Cardiac septum (tissue), 1 donor: Measurements from ENCODE around the gene CNTNAP2. TPM values are rescaled to one million over a fixed set of nuclear protein-coding genes. Genes with fewer than 3 reads are reported as not detected.
"Not testable (repeated sequence)": the region's sequence is repeated elsewhere in the genome, so short reads cannot be mapped to it uniquely, and the experiment has no call there.

Experiments used
- DNase-seq: peaks from one replicate; pipeline ENCODE4 v3.0.0-alpha.2; 2020; ENCODE audit warnings: low spot score
- intact Hi-C: fragments of 100-400 bp; cut with DNase I; formaldehyde crosslinking; loops from one replicate; pipeline ENCODE4 v1.14.0; 2022
- total RNA-seq: library from RNA; stranded (reverse); fragmentation: NEBNext Ultra II Directional; extraction: Animal tissue kit (Norgen Biotek cat#: 25700); gene quantifications from one replicate; pipeline ENCODE4 v1.2.1, GENCODE V29; 2021
- donor health status: DM: no; HTN: no; CAD: no.

CNTNAP2 gene
- total RNA-seq, 1 donor from 2014 or later: 0.22 TPM

- no peak for DNase-seq
- intact Hi-C loops: no loop called here
These were observed 1558.1 kb downstream of the CNTNAP2 start for GRCh38 chr7:147674705-147675104.

DNA sequence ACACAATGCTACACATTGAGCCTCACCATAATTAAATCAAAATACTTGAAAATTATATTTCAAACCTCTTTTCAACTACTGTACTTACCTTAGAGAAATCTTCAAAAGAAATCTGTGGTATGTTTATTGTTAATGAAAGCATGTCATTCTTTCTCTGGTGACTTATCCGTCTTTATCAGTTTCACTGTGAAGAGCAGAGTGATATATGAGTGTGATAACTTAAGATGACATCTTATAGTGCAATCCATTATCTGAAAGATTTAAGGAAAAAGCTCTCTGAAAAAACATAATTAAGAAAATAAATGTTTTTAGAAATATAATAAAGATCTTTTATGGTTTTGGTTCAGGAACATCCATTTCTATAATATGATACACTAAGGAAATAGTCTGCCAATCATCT is 1562.3 kb downstream of the CNTNAP2 start:
- intact Hi-C loops: no loop called here
- DNase-seq: no peak

DNA sequence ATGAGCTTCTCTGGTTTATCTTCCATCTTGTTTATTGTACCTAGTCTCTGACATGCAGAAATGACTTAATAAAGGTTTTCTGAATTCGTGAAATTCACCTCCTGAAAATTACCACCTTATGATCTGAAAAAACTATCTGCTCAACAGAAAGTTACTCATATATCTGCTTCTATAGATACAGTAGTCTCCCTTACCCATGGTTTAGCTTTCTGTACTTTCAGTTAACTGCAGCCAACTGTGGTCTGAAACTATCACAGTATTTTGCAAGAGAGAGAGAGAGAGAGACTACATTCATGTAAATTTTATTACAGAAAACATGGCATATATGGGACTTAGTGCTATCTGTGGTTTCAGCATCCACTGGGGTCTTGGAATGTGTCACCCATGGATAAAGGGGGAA is 1564.9 kb downstream of the CNTNAP2 start:
- intact Hi-C loops: no loop called here
- DNase-seq: no peak

- DNase-seq: no peak
- intact Hi-C loops: no loop called here
These were observed 1584.1 kb downstream of the CNTNAP2 start for GRCh38 chr7:147700702-147701101.

- intact Hi-C loops: no loop called here
- no peak for DNase-seq
These were observed 1591.3 kb downstream of the CNTNAP2 start for GRCh38 chr7:147707926-147708325.

DNA sequence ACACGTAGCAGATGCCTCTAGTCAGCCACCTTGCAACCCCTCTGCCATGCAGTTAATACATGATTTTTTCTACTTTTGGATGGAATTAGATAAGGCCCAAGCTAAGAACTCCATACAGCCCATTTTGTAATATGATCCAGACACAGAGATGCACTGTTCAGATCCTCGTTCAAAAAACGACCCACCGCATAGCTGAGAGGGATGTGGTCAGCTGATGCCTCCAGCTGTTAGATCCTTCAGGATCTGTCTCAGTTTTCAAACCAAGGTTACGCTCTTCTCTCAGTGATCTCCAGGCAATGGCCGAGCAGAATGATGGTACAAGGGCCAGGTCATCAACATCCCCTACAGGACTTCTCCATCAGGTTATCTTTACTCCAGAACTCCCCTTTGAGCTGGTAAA is 1592.3 kb downstream of the CNTNAP2 start:
- DNase-seq: no peak
- intact Hi-C loops: no loop called here

DNA sequence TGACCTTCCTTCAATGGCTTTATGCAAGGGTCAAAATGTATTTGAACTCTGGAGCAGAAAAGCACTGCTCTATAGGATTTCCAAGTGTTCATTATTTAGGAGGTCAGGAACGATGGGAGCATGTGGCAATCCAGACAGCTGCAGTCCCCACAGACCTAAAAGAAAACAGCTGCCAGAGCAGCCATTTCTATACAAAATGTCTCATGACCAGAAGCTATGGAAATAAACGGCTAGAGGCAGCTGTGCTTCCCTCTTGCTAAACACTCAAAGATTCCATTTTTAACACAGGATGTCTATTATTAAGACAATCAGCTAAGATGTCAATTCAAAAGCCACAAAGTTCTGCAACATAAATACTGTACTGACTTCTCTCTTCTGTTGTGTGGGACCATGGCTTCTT is 1594.8 kb downstream of the CNTNAP2 start:
- no peak for DNase-seq
- intact Hi-C loops: no loop called here

DNA sequence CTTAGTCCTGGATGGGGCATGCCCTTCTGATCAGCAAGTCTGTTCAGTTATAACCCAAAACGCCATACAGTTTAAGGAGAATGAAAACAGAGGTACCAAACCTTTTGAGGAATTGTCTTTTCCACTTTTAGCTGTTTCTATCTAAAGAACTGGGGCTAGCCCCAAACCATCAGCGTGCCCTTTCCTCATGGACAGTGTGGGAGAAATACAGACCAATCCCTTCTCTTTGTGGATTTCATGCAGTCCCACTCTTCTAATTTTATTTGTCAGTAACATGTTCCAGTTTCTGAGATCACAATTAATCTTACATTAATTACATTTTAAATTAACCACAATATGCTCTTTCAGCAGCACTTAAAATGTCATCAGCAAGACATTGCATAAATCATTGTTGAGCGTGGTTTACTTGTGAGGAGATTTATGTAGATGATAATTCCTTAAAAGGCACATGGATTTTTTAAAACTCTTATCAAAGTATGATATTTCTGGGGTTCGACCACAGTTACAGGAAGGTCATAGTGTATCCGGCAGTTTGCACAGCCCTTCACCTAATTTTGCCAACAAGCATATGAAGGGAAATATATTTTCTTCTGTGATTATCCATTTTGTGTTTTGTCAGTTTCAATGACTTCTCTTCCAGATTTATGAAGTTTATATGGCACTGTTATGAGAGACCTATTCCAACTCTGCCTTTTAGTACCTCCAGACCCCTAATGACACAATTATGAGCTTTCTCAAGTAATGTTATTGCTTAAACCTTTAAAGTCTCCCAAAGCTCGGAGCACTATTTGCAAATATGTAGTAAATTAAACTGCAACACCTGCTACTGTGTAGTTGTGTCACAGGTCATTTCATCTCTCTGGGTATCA is 1605.6 kb downstream of the CNTNAP2 start:
- intact Hi-C loops: no loop called here
- DNase-seq: no peak

GRCh38 chr7:147723536-147723935 is 1606.9 kb downstream of the CNTNAP2 start:
- intact Hi-C loops: no loop called here
- DNase-seq: no peak

GRCh38 chr7:147731311-147731710 is 1614.7 kb downstream of the CNTNAP2 start:
- intact Hi-C loops: no loop called here

DNA sequence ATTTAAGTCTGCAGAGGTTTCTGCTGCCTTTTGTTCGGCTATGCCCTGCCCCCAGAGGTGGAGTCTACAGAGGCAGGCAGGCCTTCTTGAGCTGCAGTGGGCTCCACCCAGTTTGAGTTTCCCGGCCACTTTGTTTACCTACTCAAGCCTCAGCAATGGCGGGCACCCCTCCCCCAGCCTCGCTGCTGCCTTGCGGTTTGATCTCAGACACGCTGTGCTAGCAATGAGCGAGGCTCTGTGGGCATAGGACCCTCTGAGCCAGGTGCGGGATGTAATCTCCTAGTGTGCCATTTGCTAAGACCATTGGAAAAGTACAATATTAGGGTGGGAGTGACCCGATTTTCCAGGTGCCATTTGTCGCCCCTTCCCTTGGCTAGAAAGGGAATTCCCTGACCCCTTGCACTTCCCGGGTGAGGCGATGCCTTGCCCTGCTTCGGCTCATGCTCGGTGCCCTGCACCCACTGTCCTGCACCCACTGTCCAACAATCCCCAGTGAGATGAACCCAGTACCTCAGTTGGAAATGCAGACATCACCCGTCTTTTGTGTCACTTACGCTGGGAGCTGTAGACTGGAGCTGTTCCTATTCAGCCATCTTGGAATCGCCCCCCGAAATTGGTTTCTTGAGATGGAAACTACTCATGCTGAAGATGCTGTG is 1621.1 kb downstream of the CNTNAP2 start:
- DNase-seq, intact Hi-C loops: not testable (repeated sequence)

More at GRCh38 chr7:147731311-147731710, 1614.7 kb downstream of the CNTNAP2 start:
- no peak for DNase-seq

DNA sequence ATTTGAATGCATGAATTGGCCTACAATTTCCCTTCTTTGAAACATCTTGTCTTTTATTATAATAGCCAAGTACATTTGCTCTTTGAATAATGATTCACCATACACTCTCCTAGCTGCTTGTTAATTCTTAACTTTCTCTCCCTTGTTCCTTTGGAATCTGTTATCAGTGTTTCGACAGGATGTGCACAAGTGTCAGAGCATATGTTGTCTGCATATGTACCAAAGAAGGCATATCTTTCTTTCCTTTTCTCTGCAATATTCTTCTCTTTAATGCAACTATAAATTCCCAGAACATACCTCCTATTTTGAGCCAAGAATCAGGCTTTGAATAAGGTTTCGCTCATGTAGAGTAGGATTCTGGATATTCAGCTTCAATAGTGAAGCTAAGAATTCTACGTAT is 1625.7 kb downstream of the CNTNAP2 start:
- intact Hi-C loops: no loop called here
- DNase-seq: no peak

GRCh38 chr7:147756300-147756699 is 1639.7 kb downstream of the CNTNAP2 start:
- no peak for DNase-seq
- intact Hi-C loops: no loop called here

DNA sequence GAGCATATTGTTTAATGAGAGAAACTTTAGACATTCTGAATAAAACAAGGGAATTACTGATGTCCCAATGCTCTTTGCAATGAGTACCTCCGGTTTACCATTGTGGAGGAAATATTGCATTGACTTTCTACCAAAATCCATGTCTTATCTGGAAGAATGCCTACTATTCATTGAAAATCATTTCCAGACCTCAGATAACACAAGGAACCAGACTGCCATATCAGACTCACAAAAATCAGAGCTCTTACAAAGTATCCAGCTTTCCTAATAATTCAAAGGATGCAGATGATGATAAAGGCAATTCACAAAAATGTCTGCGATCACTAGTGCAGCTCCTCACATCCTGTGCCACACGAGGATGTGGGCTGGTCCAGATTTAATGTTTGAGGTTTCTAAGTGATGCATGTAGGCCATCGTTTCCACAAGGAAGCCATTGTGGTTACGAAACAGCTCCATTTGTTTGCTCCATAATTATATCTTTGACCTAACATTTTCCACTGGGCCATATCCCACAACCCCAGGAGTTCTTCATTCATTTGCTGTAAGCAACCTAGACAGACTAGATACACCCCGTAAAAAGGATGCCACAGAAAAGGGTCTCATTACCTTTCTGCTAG is 1642.8 kb downstream of the CNTNAP2 start:
- DNase-seq: no peak
- intact Hi-C loops: no loop called here

DNA sequence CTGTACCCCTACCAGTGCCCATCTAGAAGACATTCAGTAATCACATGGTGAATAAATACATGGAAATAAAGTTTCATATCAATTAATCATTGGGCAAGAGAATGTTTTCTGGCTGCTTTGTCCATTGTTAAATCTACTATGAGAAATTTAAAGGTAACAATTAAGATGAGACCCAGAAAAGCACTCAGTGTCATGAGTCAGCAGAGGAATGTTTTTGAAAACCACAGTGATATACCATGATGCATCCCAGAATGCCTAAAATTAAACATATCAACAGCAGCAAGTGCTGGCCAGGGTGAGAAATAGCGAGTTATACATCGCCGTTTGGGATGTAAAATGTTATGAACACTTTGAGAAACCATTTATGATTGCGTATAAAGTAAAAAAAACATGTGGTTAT is 1648.7 kb downstream of the CNTNAP2 start:
- intact Hi-C loops: no loop called here
- no peak for DNase-seq

DNA sequence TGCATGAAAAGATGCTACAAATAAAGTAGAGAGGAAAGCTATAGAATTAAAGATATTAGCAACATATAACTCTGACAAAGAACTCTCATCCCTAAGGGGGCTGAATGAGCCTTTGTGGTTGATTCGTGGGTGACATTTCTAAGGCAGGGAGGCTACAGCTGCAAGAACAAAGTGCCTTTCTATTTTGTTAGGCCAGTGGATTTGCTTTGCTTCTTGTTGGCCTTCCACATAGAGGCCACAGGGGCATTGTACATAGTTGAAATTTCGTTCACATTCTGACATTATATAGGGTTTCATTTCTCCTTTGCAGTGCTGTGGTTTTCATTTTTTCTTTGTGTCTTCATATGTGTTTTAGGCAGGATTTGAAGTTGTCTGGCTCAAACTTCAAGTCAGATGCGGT is 1654.7 kb downstream of the CNTNAP2 start:
- intact Hi-C loops: no loop called here

DNA sequence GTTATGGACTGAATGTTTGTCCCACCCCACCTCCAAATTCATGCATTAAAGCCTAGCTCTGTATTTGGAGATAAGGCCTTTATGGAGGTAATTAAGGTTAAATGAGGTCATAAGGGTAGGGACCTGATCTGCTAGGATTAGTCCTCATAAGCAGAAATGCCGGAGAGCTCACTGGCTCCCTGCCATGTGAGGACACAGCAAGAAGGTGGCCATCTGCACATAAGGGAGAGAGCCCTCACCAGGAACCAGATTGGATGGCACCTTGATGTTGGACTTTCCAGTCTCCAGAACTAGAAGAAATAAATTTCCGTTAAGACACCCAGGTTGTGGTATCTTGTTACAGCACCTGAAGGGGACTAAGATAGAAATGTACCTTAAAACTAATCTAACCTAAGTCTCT is 1657.9 kb downstream of the CNTNAP2 start:
- intact Hi-C loops: no loop called here
- DNase-seq: no peak

More for the DNA sequence above, 1654.7 kb downstream of the CNTNAP2 start:
- DNase-seq: no peak

DNA sequence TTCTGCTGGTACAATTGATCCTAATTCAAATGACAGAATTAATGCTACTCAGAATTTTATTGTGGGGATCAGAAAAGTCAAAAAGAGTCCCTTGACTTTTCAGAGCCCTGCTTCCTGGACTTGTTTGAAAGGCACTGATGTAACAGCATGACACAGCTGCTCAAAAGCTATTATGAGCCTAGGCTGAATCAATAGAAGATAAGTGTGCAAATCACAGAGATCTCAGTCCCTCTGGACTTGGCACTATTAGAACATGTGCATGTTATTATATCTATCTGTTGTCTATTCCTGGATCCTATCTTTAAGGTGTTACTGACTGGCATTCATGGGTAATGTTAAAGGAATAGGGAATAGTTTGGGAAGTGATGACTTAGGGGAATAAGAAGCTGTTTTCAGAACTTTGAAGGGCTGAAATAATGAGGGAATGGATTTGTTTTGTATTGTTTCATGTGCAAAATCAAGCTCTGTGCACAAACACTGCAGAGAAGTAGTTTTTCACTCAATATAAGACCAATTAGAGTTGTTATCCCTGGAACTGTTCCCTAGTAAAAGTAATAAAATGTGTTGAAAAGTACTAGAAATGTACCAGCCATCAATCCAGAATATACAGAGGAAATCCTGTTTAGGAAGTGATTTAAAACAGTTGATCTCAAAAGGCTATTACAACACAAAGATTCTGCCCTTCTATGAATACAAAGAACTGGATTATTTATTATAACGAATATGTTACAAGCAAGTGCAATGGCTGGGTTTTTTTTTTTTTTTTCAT is 1659.1 kb downstream of the CNTNAP2 start:
- no peak for DNase-seq
- intact Hi-C loops: no loop called here

- no peak for DNase-seq
- intact Hi-C loops: no loop called here
These were observed 1660.7 kb downstream of the CNTNAP2 start for GRCh38 chr7:147777309-147777708.

DNA sequence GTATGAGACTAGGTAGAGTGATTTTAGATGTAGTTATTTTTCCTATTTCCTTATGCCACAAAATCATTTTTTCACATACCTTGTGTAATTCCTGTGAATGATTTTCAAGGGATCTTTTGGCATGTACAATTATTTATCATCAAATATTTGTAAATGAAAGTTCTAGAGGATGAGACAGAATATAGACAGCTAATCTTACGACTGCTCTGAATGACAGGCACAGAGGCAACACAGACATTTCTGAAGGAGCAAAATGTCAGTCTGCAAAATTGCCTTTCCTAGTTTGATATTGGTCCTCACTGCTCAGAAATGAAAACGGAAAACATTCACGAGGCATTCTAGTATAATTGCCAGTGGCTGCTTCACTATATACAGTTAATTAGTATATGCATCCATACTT is 1663.3 kb downstream of the CNTNAP2 start:
- intact Hi-C loops: no loop called here
- DNase-seq: no peak
